GM12878 (cell line): ENCODE data around the gene METTL8. TPM values are rescaled to one million over a fixed set of nuclear protein-coding genes. Genes with fewer than 3 reads are reported as not detected.
"Not testable (repeated sequence)": the region's sequence is repeated elsewhere in the genome, so short reads cannot be mapped to it uniquely, and the experiment has no call there.

ENCODE experiments used
- ATAC-seq: fragments of 200-7000 bp; cut with Tn5 transposase; 3 replicates; pipeline ENCODE4 v1.9.1; 2020; ENCODE audit warnings: mild to moderate bottlenecking, moderate library complexity
- BruUV-seq: library from RNA; stranded (reverse); fragments of 400-500 nt; replicated peaks from 2 replicates; lab custom pipeline; 2021; lab: Mats Ljungman, UMichigan
- CTCF ChIA-PET: fragments of 300-600 bp; sonication (Branson Sonifier 250); formaldehyde crosslinking; extraction: SDS; loops from one replicate; lab custom pipeline; 2021; ENCODE audit warnings: inconsistent platforms; lab: Yijun Ruan, JAX
- POLR2A ChIA-PET: fragments of 350-600 bp; formaldehyde crosslinking; extraction: SDS; loops from one replicate; lab custom pipeline; 2021; ENCODE audit warnings: inconsistent platforms; lab: Charles Lee
- RAD21 ChIA-PET: fragments of 300-600 bp; sonication (Branson Sonifier 250); formaldehyde crosslinking; loops from one replicate; lab custom pipeline; 2023; ENCODE audit warnings: antibody characterized with exemption; ENCODE audit not compliant: unreplicated experiment; lab: Charles Lee
- SMC1A ChIA-PET: fragments of 300-600 bp; sonication (Branson Sonifier 250); formaldehyde crosslinking; loops from one replicate; lab custom pipeline; 2023; ENCODE audit not compliant: unreplicated experiment, uncharacterized antibody; lab: Charles Lee
- DNase-seq: peaks from one replicate; pipeline ENCODE4 v3.0.0-alpha.2; 2011; ENCODE audit warnings: low read depth, low spot score
- FAIRE-seq: peaks from 3 replicates; lab custom pipeline; 2011; peaks lifted over from hg19 to GRCh38; lab: Jason Lieb, UNC
- H2AFZ ChIP-seq: 2 replicates; pipeline ENCODE4 v1.6.0; 2011; ENCODE audit warnings: low read depth, low read length, control low read depth; ENCODE audit not compliant: control insufficient read depth
- H3K27ac ChIP-seq: 2 replicates; pipeline ENCODE4 v1.5.1; 2011; ENCODE audit warnings: control low read depth; ENCODE audit not compliant: control insufficient read depth, insufficient read depth
- H3K27me3 ChIP-seq, 2 experiments: replicated peaks in 1 of 2; 2 replicates each; pipeline versions ENCODE4 v1.6.0 to v1.6.1; 2011; ENCODE audit warnings: low read length in 1 of 2; ENCODE audit not compliant: control insufficient read depth in 2 of 2, insufficient read depth in 2 of 2
- H3K36me3 ChIP-seq, 2 experiments: 2 replicates each; pipeline ENCODE4 v1.5.1; 2011; ENCODE audit warnings: low read length in 1 of 2; ENCODE audit not compliant: control insufficient read depth in 2 of 2, insufficient read depth in 2 of 2
- H3K4me1 ChIP-seq: 2 replicates; pipeline ENCODE4 v1.6.1; 2011; ENCODE audit warnings: mild to moderate bottlenecking, low read length, moderate library complexity, mixed read lengths; ENCODE audit not compliant: control insufficient read depth, insufficient read depth
- H3K4me2 ChIP-seq: 2 replicates; pipeline ENCODE4 v1.6.0; 2011; ENCODE audit warnings: control low read depth; ENCODE audit not compliant: control insufficient read depth, insufficient read depth
- H3K4me3 ChIP-seq: fragments of 200-600 bp; sonication (generic); 2 replicates; pipeline ENCODE4 v1.5.1; 2016
- H3K79me2 ChIP-seq: 2 replicates; pipeline ENCODE4 v1.6.0; 2011; ENCODE audit warnings: low read length; ENCODE audit not compliant: control insufficient read depth, insufficient read depth
- H3K9ac ChIP-seq: 2 replicates; pipeline ENCODE4 v1.8.0; 2011; ENCODE audit warnings: low read length, control low read depth, mixed read lengths; ENCODE audit not compliant: control insufficient read depth, insufficient read depth
- H3K9me3 ChIP-seq: replicated peaks from 3 replicates; pipeline ENCODE4 v1.5.1; 2011; ENCODE audit warnings: mild to moderate bottlenecking, low read length; ENCODE audit not compliant: control insufficient read depth, insufficient read depth
- H4K20me1 ChIP-seq: 2 replicates; pipeline ENCODE4 v1.6.0; 2011; ENCODE audit not compliant: control insufficient read depth, insufficient read depth
- CTCF ChIP-seq, 3 experiments: IDR thresholded peaks in 2 of 3; conservative IDR thresholded peaks in 1 of 3; 2 replicates each; pipeline ENCODE4 v1.5.1; 2011; ENCODE audit warnings: low read depth in 3 of 3, low read length in 3 of 3, mild to moderate bottlenecking in 3 of 3, control low read depth in 2 of 3, moderate library complexity in 2 of 3, inconsistent platforms in 1 of 3, mixed read lengths in 1 of 3; ENCODE audit not compliant: control insufficient read depth in 2 of 3, insufficient read depth in 1 of 3; ENCODE audit errors: extremely low read depth in 1 of 3
- EGR1 ChIP-seq, 2 experiments: IDR thresholded peaks; 1 replicate in 1 of 2; 2 replicates in 1 of 2; pipeline ENCODE4 v1.6.1; 2011 to 2012; ENCODE audit warnings: low read depth in 2 of 2, low read length in 2 of 2, borderline replicate concordance in 1 of 2, mild to moderate bottlenecking in 1 of 2, moderate library complexity in 1 of 2
- MXI1 ChIP-seq: fragments of 150-350 bp; IDR thresholded peaks from 2 replicates; pipeline ENCODE4 v1.6.1; 2011; ENCODE audit warnings: low read depth, mild to moderate bottlenecking, inconsistent platforms, low read length, improper control_type of control experiment
- NFIC ChIP-seq: IDR thresholded peaks from 2 replicates; pipeline ENCODE4 v1.6.1; 2012; ENCODE audit warnings: low read depth, mild to moderate bottlenecking, inconsistent platforms, low read length, moderate library complexity
- PML ChIP-seq: IDR thresholded peaks from 2 replicates; pipeline ENCODE4 v1.6.1; 2012; ENCODE audit warnings: low read length, inconsistent platforms
- POLR2AphosphoS2 ChIP-seq: IDR thresholded peaks from 2 replicates; pipeline ENCODE4 v1.6.1; 2011; ENCODE audit warnings: low read depth, mild to moderate bottlenecking, low read length, improper control_type of control experiment, moderate library complexity
- SPI1 ChIP-seq: IDR thresholded peaks from 2 replicates; pipeline ENCODE4 v1.6.1; 2011; ENCODE audit warnings: low read depth, mild to moderate bottlenecking, low read length, moderate library complexity, borderline replicate concordance; ENCODE audit not compliant: insufficient read depth
- WGBS: methylation state at CpG from one replicate; pipeline ENCODE4 v1.1.6; 2016; ENCODE audit warnings: low lambda C conversion rate; ENCODE audit not compliant: insufficient replicate concordance, insufficient coverage; ENCODE audit errors: missing lambda C conversion rate; 5-methylcytosine and 5-hydroxymethylcytosine counted together
- in situ Hi-C: fragments of 300-500 bp; cut with MboI; formaldehyde crosslinking; loops from 9 replicates; pipeline ENCODE4 v1.14.3; 2018; ENCODE audit warnings: mixed read lengths
- intact Hi-C: fragments of 100-400 bp; cut with micrococcal nuclease; formaldehyde crosslinking; loops from one replicate; pipeline ENCODE4 v1.14.2; 2022; ENCODE audit not compliant: unreplicated experiment
- polyA plus RNA-seq, 11 experiments: library from polyadenylated mRNA; depleted of rRNA in 4 of 11; unstranded in 6 of 11; stranded (reverse) in 5 of 11; fragments of >200 nt; fragmentation: Nextera tagmentation in 4 of 11; fragmentation: Illumina TruSeq in 1 of 11; extraction: Ambion mirVana in 4 of 11; extraction: Trizol in 1 of 11; gene quantifications; 1 replicate in 1 of 11; 2 replicates in 10 of 11; pipeline versions ENCODE4 v1.2.1 to v1.2.3, GENCODE V29; 2011 to 2016; ENCODE audit warnings: inconsistent platforms in 2 of 11, missing spikeins in 2 of 11, low read depth in 1 of 11
- total RNA-seq, 4 experiments: library from RNA; depleted of rRNA in 3 of 4; stranded (reverse); fragments of >200 nt in 3 of 4; fragmentation: Illumina TruSeq in 1 of 4; extraction: Trizol in 1 of 4; gene quantifications; 2 replicates each; pipeline versions ENCODE4 v1.2.1 to v1.2.3, GENCODE V29; 2013 to 2021

METTL8 gene
- total and polyA plus RNA-seq, 10 of the 15 experiments (the other 5 are each of a cell fraction or from before 2014, with no cell fraction given): 30.8 to 96.3 (median 51.5) TPM

- no peak for TF ChIP-seq EGR1 (IDR thresholded peaks at IDR 0.05; ENCODE audit: borderline replicate concordance in 1 of 2, low read depth in 2 of 2, low read length in 2 of 2)
- TF ChIP-seq CTCF (IDR thresholded peaks at IDR 0.05 in 2 of 3, conservative IDR thresholded peaks at IDR 0.05 in 1 of 3; ENCODE audit: control insufficient read depth in 2 of 3, extremely low read depth in 1 of 3, insufficient read depth in 1 of 3, low read depth in 3 of 3, low read length in 3 of 3): no peak
- TF ChIP-seq PML: no peak
- TF ChIP-seq NFIC: no peak
- TF ChIP-seq MXI1: no peak
- TF ChIP-seq, all 136 proteins: peak for 0
These were observed 2.1 kb downstream of the METTL8 start (continued) for GRCh38 chr2:171431677-171432167.

- FAIRE-seq: no peak
- DNase-seq: no peak
- BruUV-seq: no TSS peak
These were observed 3.0 kb downstream of the METTL8 start for GRCh38 chr2:171430516-171431410.

DNA sequence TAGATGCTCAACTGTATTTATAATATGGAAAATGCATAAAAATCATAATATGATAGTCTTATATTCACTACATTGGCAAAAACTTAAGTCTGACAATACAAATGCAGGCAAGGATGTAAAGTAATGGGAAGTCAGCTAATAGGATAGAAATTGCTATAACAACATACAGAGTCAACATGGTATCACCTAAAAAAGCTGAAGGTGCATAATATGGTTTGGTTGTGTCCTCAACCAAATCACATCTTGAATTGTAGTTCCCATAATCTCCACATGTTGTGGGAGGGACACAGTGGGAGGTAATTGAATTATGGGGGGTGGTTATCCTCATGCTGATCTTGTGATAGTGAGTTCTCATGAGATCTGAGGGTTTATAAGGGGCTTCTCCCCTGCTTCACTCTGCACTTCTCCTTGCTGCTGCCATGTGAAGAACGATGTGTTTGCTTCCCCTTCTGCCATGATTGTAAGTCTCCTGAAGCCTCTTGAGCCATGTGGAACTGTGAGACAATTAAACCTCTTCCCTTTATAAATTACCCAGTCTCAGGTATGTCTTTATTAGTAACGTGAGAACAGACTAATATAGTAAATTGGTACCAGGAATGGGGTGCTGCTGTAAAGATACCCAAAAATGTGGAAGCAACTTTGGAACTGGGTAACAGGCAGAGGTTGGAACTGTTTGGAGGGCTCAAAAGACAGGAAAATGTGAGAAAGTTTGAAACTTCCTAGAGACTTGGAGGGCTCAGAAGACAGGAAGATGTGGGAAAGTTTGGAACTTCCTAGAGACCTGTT is 10.9 kb downstream of the METTL8 start:
- H3K4me2 ChIP-seq, H3K27me3 ChIP-seq, H3K4me3 ChIP-seq, H3K4me1 ChIP-seq, H2AFZ ChIP-seq, H3K9ac ChIP-seq, BruUV-seq, intact Hi-C loops, H4K20me1 ChIP-seq, in situ Hi-C loops, CTCF ChIA-PET, ATAC-seq, FAIRE-seq, H3K27ac ChIP-seq, DNase-seq: not testable (repeated sequence)
- Histone ChIP-seq H3K36me3 (peaks cover 0 to 11% of the 10 kb centered on the region in 2 experiments; a peak in 1 of 4 replicates), H3K9me3 (peaks cover 39% of the 10 kb centered on the region), H3K79me2 (peaks cover 56% of the 10 kb centered on the region)
- POLR2A ChIA-PET: interaction anchor here (0.6 kb wide), 1 partner anchor 86 kb away, joined by 5 read pairs; no protein-coding TSS in a partner anchor
- SMC1A ChIA-PET: interaction anchor here (2.3 kb wide), 1 partner anchor 13 kb away, joined by 9 read pairs; no protein-coding TSS in a partner anchor
- RAD21 ChIA-PET: interaction anchor here (5.2 kb wide), 1 partner anchor 10 kb away, joined by 21 read pairs; the partner anchor contains the start of gene METTL8
- 100% methylated on average over 2 of the region's 2 CpGs for WGBS

More at GRCh38 chr2:171430516-171431410, 3.0 kb downstream of the METTL8 start:
- Histone ChIP-seq H3K4me1 (peaks cover 13% of the 10 kb centered on the region), H3K27me3 (no peaks in the 10 kb centered on the region), H3K9ac (no peak overlapping the region)
- TF ChIP-seq POLR2AphosphoS2: no peak
- TF ChIP-seq SPI1: peak; percentile 81
- TF ChIP-seq, all 136 proteins: peak for 1
- Histone ChIP-seq H3K4me2 (peak overlapping the region; percentile 97), H3K4me3 (peak overlapping the region; percentile 69; the same call in 1 of the 2 replicates), H3K27ac (peak overlapping the region; percentile 93), H4K20me1 (no peaks in the 10 kb centered on the region), H3K36me3 (peaks cover 0 to 6% of the 10 kb centered on the region in 2 experiments; a peak in 2 of 4 replicates), H2AFZ (no peak overlapping the region), H3K9me3 (peaks cover 36% of the 10 kb centered on the region), H3K79me2 (peaks cover 79% of the 10 kb centered on the region)
- ChIA-PET CTCF (interaction anchor here (1.3 to 5.0 kb wide), 3 partner anchors 10 to 344 kb away, joined by 5 to 32 read pairs (median 6); no protein-coding TSS in a partner anchor), POLR2A (interaction anchor here (0.5 to 2.5 kb wide), 8 partner anchors 10 to 277 kb away, joined by 3 to 15 read pairs (median 3); partner anchors contain the start of genes CYBRD1 and TLK1), SMC1A (interaction anchor here (0.8 to 3.4 kb wide), 6 partner anchors 10 to 430 kb away, joined by 3 to 22 read pairs (median 4); no protein-coding TSS in a partner anchor), RAD21 (interaction anchor here (0.9 to 3.6 kb wide), 7 partner anchors 10 to 501 kb away, joined by 3 to 25 read pairs (median 10); no protein-coding TSS in a partner anchor)
- in situ Hi-C loops (loop anchor here (25.0 kb wide), 1 partner anchor 468 kb away; no protein-coding TSS in a partner anchor), intact Hi-C loops (loop anchor here (5.0 kb wide), 5 partner anchors 83 to 503 kb away; partner anchors contain the start of genes CYBRD1 and GORASP2)
- WGBS: 92% methylated on average over 7 of the region's 7 CpGs
- no peak for ATAC-seq
